HG03045 (cell line): ENCODE measurements around the gene RTP5.
"Not testable (repeated sequence)": the region's sequence is repeated elsewhere in the genome, so short reads cannot be mapped to it uniquely, and the experiment has no call there.

Experiments
- ATAC-seq: cut with Tn5 transposase; IDR thresholded peaks from one replicate; pipeline ENCODE4 v1.9.1; 2021; ENCODE audit warnings: mild to moderate bottlenecking, moderate library complexity; ENCODE audit not compliant: unreplicated experiment

Gene RTP5

DNA sequence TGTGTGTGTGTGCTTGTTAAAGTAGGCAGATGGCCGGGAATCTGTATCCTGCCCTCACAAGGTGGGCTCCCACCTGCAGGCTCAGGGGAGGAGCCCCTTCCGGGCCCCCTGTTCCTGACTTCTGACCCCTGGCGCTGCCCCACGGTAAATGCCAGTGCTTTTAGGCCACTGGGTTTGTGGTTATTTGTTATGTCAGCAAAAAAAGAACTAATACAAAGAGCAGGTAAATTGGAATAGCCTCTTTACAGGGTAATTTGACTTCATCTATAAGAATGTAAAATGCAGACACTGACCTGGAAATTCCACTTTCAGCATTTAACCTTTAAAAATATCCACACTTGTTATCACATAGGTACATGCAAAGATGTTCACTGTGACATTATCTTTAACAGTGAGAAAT is 44.2 kb downstream of the RTP5 start:
- ATAC-seq = no peak

DNA sequence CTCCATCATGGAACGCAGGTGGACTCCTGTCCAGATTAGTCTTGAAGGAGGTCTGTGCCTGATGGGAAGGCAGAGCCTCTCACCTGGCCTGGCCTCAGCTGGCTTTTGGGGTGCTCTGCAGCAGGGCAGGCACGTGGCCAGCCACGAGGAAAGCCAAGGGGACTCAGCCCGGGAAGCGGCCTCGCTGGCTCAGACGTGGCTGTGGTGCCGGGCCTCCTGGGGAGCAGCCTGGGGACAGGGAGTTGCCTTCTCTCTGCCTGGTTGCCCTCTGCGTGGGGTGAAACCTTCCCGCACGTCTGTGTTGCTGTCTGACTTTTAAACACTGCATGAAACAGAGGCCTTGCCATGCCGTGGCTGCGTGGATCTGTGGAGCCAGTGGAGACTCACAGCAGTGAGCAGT is 45.0 kb downstream of the RTP5 start:
- ATAC-seq = no peak

DNA sequence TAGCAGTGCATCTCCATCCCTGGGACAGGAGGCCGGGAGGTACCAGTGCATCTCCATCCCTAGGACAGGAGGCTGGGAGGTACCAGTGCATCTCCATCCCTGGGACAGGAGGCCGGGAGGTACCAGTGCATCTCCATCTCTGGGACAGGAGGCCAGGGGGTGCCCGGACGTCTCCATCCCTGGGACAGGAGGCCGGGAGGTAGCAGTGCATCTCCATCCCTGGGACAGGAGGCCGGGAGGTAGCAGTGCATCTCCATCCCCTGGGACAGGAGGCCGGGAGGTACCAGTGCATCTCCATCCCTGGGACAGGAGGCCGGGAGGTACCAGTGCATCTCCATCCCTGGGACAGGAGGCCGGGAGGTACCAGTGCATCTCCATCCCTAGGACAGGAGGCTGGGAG is 52.1 kb downstream of the RTP5 start:
- not testable (repeated sequence) for ATAC-seq

DNA sequence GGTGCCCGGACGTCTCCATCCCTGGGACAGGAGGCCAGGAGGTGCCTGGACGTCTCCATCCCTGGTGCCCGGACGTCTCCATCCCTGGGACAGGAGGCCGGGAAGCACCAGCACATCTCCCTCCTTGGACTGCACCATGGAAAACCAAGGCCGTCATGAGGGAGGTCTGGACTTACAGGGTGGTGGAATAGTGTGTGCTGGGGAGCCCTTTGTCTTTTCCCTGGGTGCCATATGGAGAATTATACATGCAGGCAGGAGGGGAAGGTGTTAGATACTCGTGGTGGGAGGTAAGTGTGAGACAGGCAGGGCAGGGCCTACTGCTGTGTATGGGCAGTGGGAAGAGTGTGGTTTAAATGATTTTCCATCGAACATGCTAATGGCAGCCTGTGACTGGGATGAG is 52.9 kb downstream of the RTP5 start:
- no peak for ATAC-seq

DNA sequence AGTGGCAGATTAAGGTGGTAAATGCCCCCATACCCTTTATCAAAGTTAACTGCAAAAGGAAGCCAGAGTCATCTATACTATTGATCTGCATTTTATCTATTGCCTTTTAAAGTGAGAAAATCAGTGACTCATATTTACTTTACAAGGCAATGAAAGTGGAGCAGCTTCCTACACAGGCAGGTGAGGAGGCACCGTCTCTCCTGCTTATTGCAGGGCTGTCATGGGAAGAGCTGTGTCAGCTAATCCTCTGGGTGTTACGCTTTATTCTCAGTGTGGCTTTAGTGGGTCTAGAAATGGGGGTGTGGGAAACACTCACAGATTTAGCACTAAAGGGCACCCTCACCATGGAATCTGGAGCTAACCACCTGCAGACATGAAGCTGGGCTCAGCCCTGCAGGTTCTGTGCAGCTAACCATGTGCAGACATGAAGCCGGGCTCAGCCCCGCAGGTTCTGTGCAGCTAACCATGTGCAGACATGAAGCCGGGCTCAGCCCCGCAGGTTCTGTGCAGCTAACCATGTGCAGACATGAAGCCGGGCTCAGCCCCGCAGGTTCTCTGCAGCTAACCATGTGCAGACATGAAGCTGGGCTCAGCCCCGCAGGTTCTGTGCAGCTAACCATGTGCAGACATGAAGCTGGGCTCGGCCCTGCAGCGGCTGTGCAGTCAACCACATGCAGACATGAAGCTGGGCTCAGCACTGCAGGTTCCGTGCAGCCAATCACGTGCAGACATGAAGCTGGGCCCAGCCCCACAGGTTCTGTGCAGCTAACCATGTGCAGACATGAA is 53.5 kb downstream of the RTP5 start:
- ATAC-seq = not testable (repeated sequence)
